Daoy (cell line): ENCODE data around the gene RALGAPA1. TPM values are rescaled to one million over a fixed set of nuclear protein-coding genes. Genes with fewer than 3 reads are reported as not detected.
"Not testable (repeated sequence)": the region's sequence is repeated elsewhere in the genome, so short reads cannot be mapped to it uniquely, and the experiment has no call there.

ENCODE experiments used
- DNase-seq: peaks from one replicate; pipeline ENCODE4 v3.0.0-alpha.2; 2015; ENCODE audit warnings: low read depth
- total RNA-seq: library from RNA; depleted of rRNA; stranded (reverse); fragments of >200 nt; shearing (Covaris generic); gene quantifications from 2 replicates; pipeline ENCODE4 v1.2.3, GENCODE V29; 2014

The RALGAPA1 gene
- total RNA-seq, 1 experiment from 2014 or later: 13.9 TPM

- DNase-seq: no peak
Observed at GRCh38 chr14:35699791-35700444, 109.2 kb downstream of the RALGAPA1 start.

GRCh38 chr14:35696575-35696974, 112.5 kb downstream of the RALGAPA1 start:
- DNase-seq: no peak

- no peak for DNase-seq
Observed at GRCh38 chr14:35696119-35696518, 113.0 kb downstream of the RALGAPA1 start.

- no peak for DNase-seq
Observed at GRCh38 chr14:35695647-35696046, 113.4 kb downstream of the RALGAPA1 start.

- no peak for DNase-seq
Observed at GRCh38 chr14:35695072-35695471, 114.0 kb downstream of the RALGAPA1 start.

GRCh38 chr14:35689000-35689460, 120.1 kb downstream of the RALGAPA1 start:
- DNase-seq: no peak

- DNase-seq: no peak
Observed at GRCh38 chr14:35688126-35688826, 120.8 kb downstream of the RALGAPA1 start.

GRCh38 chr14:35687335-35687939, 121.7 kb downstream of the RALGAPA1 start:
- peak; percentile 56 for DNase-seq

GRCh38 chr14:35683688-35684087, 125.4 kb downstream of the RALGAPA1 start:
- not testable (repeated sequence) for DNase-seq

- peak; percentile 50 for DNase-seq
Observed at GRCh38 chr14:35682802-35683201, 126.3 kb downstream of the RALGAPA1 start.

- no peak for DNase-seq
Observed at GRCh38 chr14:35678403-35679028, 130.6 kb downstream of the RALGAPA1 start.

- DNase-seq: peak; percentile 3
Observed at GRCh38 chr14:35669782-35670181, 139.3 kb downstream of the RALGAPA1 start.

GRCh38 chr14:35666429-35667043, 142.6 kb downstream of the RALGAPA1 start:
- DNase-seq: no peak

- DNase-seq: no peak
Observed at GRCh38 chr14:35661875-35662274, 147.2 kb downstream of the RALGAPA1 start.

- DNase-seq: no peak
Observed at GRCh38 chr14:35653045-35653444, 156.1 kb downstream of the RALGAPA1 start.

- DNase-seq: no peak
Observed at GRCh38 chr14:35643513-35643912, 165.6 kb downstream of the RALGAPA1 start.

- DNase-seq: no peak
Observed at GRCh38 chr14:35637851-35638250, 171.2 kb downstream of the RALGAPA1 start.

- DNase-seq: no peak
Observed at GRCh38 chr14:35637269-35637668, 171.8 kb downstream of the RALGAPA1 start.

- DNase-seq: no peak
Observed at GRCh38 chr14:35632676-35633075, 176.4 kb downstream of the RALGAPA1 start.

- DNase-seq: no peak
Observed at GRCh38 chr14:35632271-35632670, 176.8 kb downstream of the RALGAPA1 start.

GRCh38 chr14:35631071-35631805, 177.9 kb downstream of the RALGAPA1 start:
- no peak for DNase-seq
